Measurements from ENCODE around the gene LEP.

LEP gene

GRCh38 chr7:128247108-128247507 is 6.0 kb downstream of the LEP start:
- no peak for DNase-seq (ENCODE audit: low spot score)

GRCh38 chr7:128247640-128248194 is 6.6 kb downstream of the LEP start:
- no peak for DNase-seq (ENCODE audit: low spot score)

- no peak for DNase-seq (ENCODE audit: low spot score)
These were observed 10.3 kb downstream of the LEP start for GRCh38 chr7:128251337-128251736.

- DNase-seq (ENCODE audit: low spot score) = no peak
These were observed 12.6 kb downstream of the LEP start for GRCh38 chr7:128253701-128254100.

- no peak for DNase-seq (ENCODE audit: low spot score)
These were observed 13.4 kb downstream of the LEP start for GRCh38 chr7:128254470-128254869.

- DNase-seq (ENCODE audit: low spot score) = no peak
These were observed 14.2 kb downstream of the LEP start for GRCh38 chr7:128255271-128255670.

GRCh38 chr7:128257458-128257857 is 16.4 kb downstream of the LEP start:
- DNase-seq (ENCODE audit: low spot score) = no peak

GRCh38 chr7:128259131-128260061 is 18.3 kb downstream of the LEP start:
- DNase-seq (ENCODE audit: low spot score) = no peak

GRCh38 chr7:128260069-128260795 is 19.2 kb downstream of the LEP start:
- no peak for DNase-seq (ENCODE audit: low spot score)

GRCh38 chr7:128262273-128263028 is 21.4 kb downstream of the LEP start:
- no peak for DNase-seq (ENCODE audit: low spot score)

GRCh38 chr7:128263420-128263819 is 22.3 kb downstream of the LEP start:
- DNase-seq (ENCODE audit: low spot score) = no peak

GRCh38 chr7:128264477-128264876 is 23.4 kb downstream of the LEP start:
- no peak for DNase-seq (ENCODE audit: low spot score)

GRCh38 chr7:128265156-128265905 is 24.3 kb downstream of the LEP start:
- no peak for DNase-seq (ENCODE audit: low spot score)

- no peak for DNase-seq (ENCODE audit: low spot score)
These were observed 24.8 kb downstream of the LEP start for GRCh38 chr7:128265906-128266300.

GRCh38 chr7:128266529-128266882 is 25.4 kb downstream of the LEP start:
- DNase-seq (ENCODE audit: low spot score) = no peak

- DNase-seq (ENCODE audit: low spot score) = no peak
These were observed 26.0 kb downstream of the LEP start for GRCh38 chr7:128266883-128267594.

- no peak for DNase-seq (ENCODE audit: low spot score)
These were observed 26.5 kb downstream of the LEP start for GRCh38 chr7:128267595-128267924.

GRCh38 chr7:128268233-128268632 is 27.2 kb downstream of the LEP start:
- no peak for DNase-seq (ENCODE audit: low spot score)

- DNase-seq (ENCODE audit: low spot score) = no peak
These were observed 29.8 kb downstream of the LEP start for GRCh38 chr7:128270826-128271272.

GRCh38 chr7:128271471-128271941 is 30.4 kb downstream of the LEP start:
- DNase-seq (ENCODE audit: low spot score) = no peak

Data from kidney capillary endothelial cell (primary cell).